Smooth muscle cell (in vitro differentiated cells): Measurements from ENCODE around the gene ABHD14A. TPM values are rescaled to one million over a fixed set of nuclear protein-coding genes. Genes with fewer than 3 reads are reported as not detected.

Source experiments
- DNase-seq: peaks from one replicate; lab custom pipeline; 2025; ENCODE audit not compliant: unreplicated experiment; lab: John Stamatoyannopoulos, UW
- H2AFZ ChIP-seq: fragments of 200-600 bp; sonication (generic); 2 replicates; pipeline ENCODE4 v1.6.0; 2016; ENCODE audit warnings: antibody characterized with exemption, low read depth, mild to moderate bottlenecking
- H3F3A ChIP-seq: fragments of 200-600 bp; sonication (generic); 2 replicates; pipeline ENCODE4 v1.6.0; 2017; ENCODE audit warnings: antibody characterized with exemption, low read depth
- H3K27ac ChIP-seq: fragments of 200-600 bp; sonication (generic); 2 replicates; pipeline ENCODE4 v1.5.1; 2016; ENCODE audit warnings: low read depth, mild to moderate bottlenecking
- H3K27me3 ChIP-seq: fragments of 200-600 bp; sonication (generic); 2 replicates; pipeline ENCODE4 v1.6.1; 2016; ENCODE audit warnings: low read depth, mild to moderate bottlenecking
- H3K36me3 ChIP-seq: fragments of 200-600 bp; sonication (generic); 2 replicates; pipeline ENCODE4 v1.5.1; 2016; ENCODE audit warnings: low read depth
- H3K4me1 ChIP-seq: fragments of 200-600 bp; sonication (generic); 2 replicates; pipeline ENCODE4 v1.5.1; 2016; ENCODE audit warnings: low read depth
- H3K4me2 ChIP-seq: fragments of 200-600 bp; sonication (generic); 2 replicates; pipeline ENCODE4 v1.6.0; 2016; ENCODE audit warnings: mild to moderate bottlenecking
- H3K4me3 ChIP-seq: fragments of 200-600 bp; sonication (generic); 2 replicates; pipeline ENCODE4 v1.5.1; 2016; ENCODE audit warnings: mild to moderate bottlenecking
- H3K79me2 ChIP-seq: fragments of 200-600 bp; sonication (generic); 2 replicates; pipeline ENCODE4 v1.6.0; 2016; ENCODE audit warnings: low read depth, mild to moderate bottlenecking
- H3K9ac ChIP-seq: fragments of 200-600 bp; sonication (generic); 2 replicates; pipeline ENCODE4 v1.6.0; 2016; ENCODE audit warnings: low read depth
- H3K9me3 ChIP-seq: fragments of 200-600 bp; sonication (generic); replicated peaks from 2 replicates; pipeline ENCODE4 v1.5.1; 2016; ENCODE audit warnings: low read depth
- H4K20me1 ChIP-seq: fragments of 200-600 bp; sonication (generic); 2 replicates; pipeline ENCODE4 v1.6.0; 2016; ENCODE audit warnings: low read depth
- CTCF ChIP-seq: fragments of 200-600 bp; sonication (generic); IDR thresholded peaks from 2 replicates; pipeline ENCODE4 v1.5.1; 2017; ENCODE audit warnings: borderline replicate concordance, mild to moderate bottlenecking, antibody characterized with exemption; ENCODE audit not compliant: insufficient read depth, poor library complexity, severe bottlenecking
- WGBS: methylation state at CpG from one replicate; pipeline ENCODE4 v1.1.7; 2016; ENCODE audit warnings: low lambda C conversion rate; 5-methylcytosine and 5-hydroxymethylcytosine counted together
- polyA plus RNA-seq: library from polyadenylated mRNA; unstranded; fragments of >200 nt; fragmentation: Nextera tagmentation; extraction: Ambion mirVana; gene quantifications from 2 replicates; pipeline ENCODE4 v1.2.1, GENCODE V29; 2016
- total RNA-seq: library from RNA; depleted of rRNA; stranded (reverse); fragments of >200 nt; gene quantifications from 2 replicates; pipeline ENCODE4 v1.2.3, GENCODE V29; 2014

The ABHD14A gene
- total and polyA plus RNA-seq, 2 experiments from 2014 or later = 16.1 to 49.7 TPM

GRCh38 chr3:52019352-52020080 is 44.7 kb downstream of the ABHD14A start:
- Histone ChIP-seq H3K27ac (no peak overlapping the region), H3K4me3 (no peak overlapping the region), H4K20me1 (no peaks in the 10 kb centered on the region), H3K79me2 (no peaks in the 10 kb centered on the region), H3F3A (peaks cover 9% of the 10 kb centered on the region), H3K27me3 (no peaks in the 10 kb centered on the region), H3K9ac (no peak overlapping the region), H3K9me3 (no peaks in the 10 kb centered on the region), H2AFZ (no peak overlapping the region), H3K4me1 (peaks cover 9% of the 10 kb centered on the region), H3K4me2 (peak overlapping the region; percentile 21), H3K36me3 (no peaks in the 10 kb centered on the region)
- no peak for DNase-seq
- 43% methylated on average over 17 of the region's 17 CpGs for WGBS
- no peak for TF ChIP-seq CTCF

GRCh38 chr3:52020796-52021195 is 45.9 kb downstream of the ABHD14A start:
- Histone ChIP-seq H3K79me2 (no peaks in the 10 kb centered on the region), H3K27ac (no peak overlapping the region), H3K9me3 (no peaks in the 10 kb centered on the region), H3K36me3 (no peaks in the 10 kb centered on the region), H3F3A (peaks cover 9% of the 10 kb centered on the region), H4K20me1 (no peaks in the 10 kb centered on the region), H3K4me3 (no peak overlapping the region), H3K4me2 (no peak overlapping the region), H3K4me1 (peaks cover 9% of the 10 kb centered on the region), H2AFZ (no peak overlapping the region), H3K27me3 (no peaks in the 10 kb centered on the region), H3K9ac (no peak overlapping the region)
- WGBS = 96% methylated on average over 7 of the region's 7 CpGs
- no peak for TF ChIP-seq CTCF
- no peak for DNase-seq

GRCh38 chr3:52021489-52022268 is 46.8 kb downstream of the ABHD14A start:
- Histone ChIP-seq H3K27me3 (no peaks in the 10 kb centered on the region), H3K9ac (no peak overlapping the region), H3K4me3 (no peak overlapping the region), H3K9me3 (no peaks in the 10 kb centered on the region), H2AFZ (peak overlapping the region; percentile 84), H4K20me1 (no peaks in the 10 kb centered on the region), H3F3A (peaks cover 9% of the 10 kb centered on the region), H3K79me2 (no peaks in the 10 kb centered on the region), H3K36me3 (no peaks in the 10 kb centered on the region), H3K4me1 (peaks cover 9% of the 10 kb centered on the region), H3K4me2 (peak overlapping the region; percentile 37), H3K27ac (peak overlapping the region; percentile 4)
- DNase-seq = no peak
- 62% methylated on average over 10 of the region's 10 CpGs for WGBS
- TF ChIP-seq CTCF = no peak
